Nephron progenitor cell (in vitro differentiated cells): ENCODE results near the gene KRT13.

Experiments
- DNase-seq: peaks from one replicate; pipeline ENCODE4 v3.0.0; 2021
- H3K27ac Mint-ChIP-seq: 2 replicates; pipeline ENCODE4 v1.8.0; 2021; ENCODE audit warnings: mild to moderate bottlenecking, moderate library complexity, mixed read lengths
- H3K27me3 Mint-ChIP-seq: 2 replicates; pipeline ENCODE4 v1.8.0; 2021; ENCODE audit warnings: mild to moderate bottlenecking, low read depth, mixed read lengths; ENCODE audit not compliant: poor library complexity
- H3K36me3 Mint-ChIP-seq: 2 replicates; pipeline ENCODE4 v1.8.0; 2021; ENCODE audit warnings: low read depth, mixed read lengths
- H3K4me1 Mint-ChIP-seq: 2 replicates; pipeline ENCODE4 v1.8.0; 2021; ENCODE audit warnings: mixed read lengths
- H3K4me3 Mint-ChIP-seq: 2 replicates; pipeline ENCODE4 v1.8.0; 2021; ENCODE audit warnings: mild to moderate bottlenecking, moderate library complexity, mixed read lengths
- H3K9me3 Mint-ChIP-seq: 2 replicates; pipeline ENCODE4 v1.8.0; 2021; ENCODE audit warnings: mild to moderate bottlenecking, moderate library complexity, mixed read lengths
- TF ChIP-seq, protein P1 (sequence below): fragments of 200-600 bp; sonication (generic); IDR thresholded peaks from 2 replicates; pipeline ENCODE4 v1.5.0; 2021; ENCODE audit warnings: antibody characterized with exemption

KRT13 gene

DNA sequence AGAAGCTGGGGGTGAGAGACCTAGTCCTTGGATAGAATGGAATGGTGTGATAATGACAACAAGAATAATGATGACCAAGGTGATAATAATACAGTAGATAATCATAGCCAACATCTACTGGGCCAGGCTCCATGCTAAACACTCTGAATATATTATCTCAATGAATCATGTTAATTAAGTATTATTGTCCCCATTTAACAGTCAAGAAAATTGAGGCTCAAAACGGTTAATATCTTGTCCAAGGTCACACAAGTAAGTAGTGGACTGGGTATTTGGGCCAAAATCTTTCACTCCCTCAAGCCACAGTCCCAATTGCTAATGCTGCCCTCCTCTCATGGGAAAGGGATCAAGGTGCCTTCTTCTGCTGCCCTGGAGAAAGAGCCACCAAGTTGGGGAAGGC is 26.6 kb upstream of the KRT13 start:
- H3K27ac Mint-ChIP-seq, result no peak overlapping the region
- peaks cover 15% of the 10 kb centered on the region for H3K27me3 Mint-ChIP-seq
- no peaks in the 10 kb centered on the region for H3K9me3 Mint-ChIP-seq
- H3K4me1 Mint-ChIP-seq, result peaks cover 48% of the 10 kb centered on the region
- no peak overlapping the region for H3K4me3 Mint-ChIP-seq
- peaks cover 1% of the 10 kb centered on the region for H3K36me3 Mint-ChIP-seq
- TF ChIP-seq, protein P1, sequence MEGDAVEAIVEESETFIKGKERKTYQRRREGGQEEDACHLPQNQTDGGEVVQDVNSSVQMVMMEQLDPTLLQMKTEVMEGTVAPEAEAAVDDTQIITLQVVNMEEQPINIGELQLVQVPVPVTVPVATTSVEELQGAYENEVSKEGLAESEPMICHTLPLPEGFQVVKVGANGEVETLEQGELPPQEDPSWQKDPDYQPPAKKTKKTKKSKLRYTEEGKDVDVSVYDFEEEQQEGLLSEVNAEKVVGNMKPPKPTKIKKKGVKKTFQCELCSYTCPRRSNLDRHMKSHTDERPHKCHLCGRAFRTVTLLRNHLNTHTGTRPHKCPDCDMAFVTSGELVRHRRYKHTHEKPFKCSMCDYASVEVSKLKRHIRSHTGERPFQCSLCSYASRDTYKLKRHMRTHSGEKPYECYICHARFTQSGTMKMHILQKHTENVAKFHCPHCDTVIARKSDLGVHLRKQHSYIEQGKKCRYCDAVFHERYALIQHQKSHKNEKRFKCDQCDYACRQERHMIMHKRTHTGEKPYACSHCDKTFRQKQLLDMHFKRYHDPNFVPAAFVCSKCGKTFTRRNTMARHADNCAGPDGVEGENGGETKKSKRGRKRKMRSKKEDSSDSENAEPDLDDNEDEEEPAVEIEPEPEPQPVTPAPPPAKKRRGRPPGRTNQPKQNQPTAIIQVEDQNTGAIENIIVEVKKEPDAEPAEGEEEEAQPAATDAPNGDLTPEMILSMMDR, result no peak
- no peak for DNase-seq

DNA sequence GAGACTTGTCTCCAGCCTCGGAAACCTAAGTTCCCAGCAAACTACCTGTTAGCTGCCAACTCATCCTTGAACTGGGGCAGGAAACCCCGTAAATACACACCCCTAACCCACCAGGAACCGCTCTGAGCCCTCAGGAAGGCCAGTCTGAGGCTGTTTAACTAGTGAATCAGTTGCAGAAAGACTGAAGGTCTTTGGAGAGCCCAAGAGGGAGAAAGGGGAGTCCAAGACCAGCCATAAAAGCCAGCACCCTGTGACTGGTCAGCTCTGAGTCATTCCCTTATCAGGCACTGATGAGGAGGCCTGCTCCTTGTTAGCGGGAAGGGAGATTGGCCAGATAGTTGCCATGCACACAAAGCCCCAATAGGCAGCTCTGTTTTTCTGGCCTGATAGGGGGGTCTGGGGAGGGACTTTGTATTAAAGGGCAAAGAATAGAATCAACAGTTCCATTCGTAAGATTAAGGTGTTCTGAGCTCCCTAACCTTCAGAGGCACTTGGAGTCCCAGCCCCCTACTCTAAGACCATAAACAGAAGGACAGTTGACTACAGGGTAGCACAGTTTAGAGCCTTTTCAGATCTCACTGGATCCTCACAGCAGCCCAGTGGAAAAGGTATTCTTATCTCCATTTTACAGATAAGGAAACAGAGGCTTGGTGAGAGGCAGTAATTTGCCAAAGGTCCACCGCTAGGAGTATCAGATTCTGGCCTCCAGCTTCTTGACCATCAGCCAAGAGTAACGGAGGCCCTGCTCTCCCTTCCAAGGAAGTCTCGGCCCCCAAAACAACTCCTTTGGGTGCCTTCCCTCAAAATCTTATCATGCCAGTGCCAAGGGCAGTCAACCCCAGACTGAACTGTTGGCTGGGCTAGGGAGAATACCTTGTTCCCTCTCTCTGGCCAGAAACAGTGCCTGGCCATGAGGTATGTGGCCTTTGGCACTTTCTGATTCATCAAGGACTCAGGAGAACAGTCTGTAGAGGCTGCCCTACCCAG is 24.9 kb upstream of the KRT13 start:
- Mint-ChIP-seq H3K27me3 (peaks cover 21% of the 10 kb centered on the region), H3K9me3 (no peaks in the 10 kb centered on the region), H3K4me1 (peaks cover 43% of the 10 kb centered on the region), H3K4me3 (no peak overlapping the region), H3K36me3 (peaks cover 9% of the 10 kb centered on the region), H3K27ac (peak overlapping the region; percentile 39)
- TF ChIP-seq, protein P1, result no peak
- DNase-seq, result no peak

DNA sequence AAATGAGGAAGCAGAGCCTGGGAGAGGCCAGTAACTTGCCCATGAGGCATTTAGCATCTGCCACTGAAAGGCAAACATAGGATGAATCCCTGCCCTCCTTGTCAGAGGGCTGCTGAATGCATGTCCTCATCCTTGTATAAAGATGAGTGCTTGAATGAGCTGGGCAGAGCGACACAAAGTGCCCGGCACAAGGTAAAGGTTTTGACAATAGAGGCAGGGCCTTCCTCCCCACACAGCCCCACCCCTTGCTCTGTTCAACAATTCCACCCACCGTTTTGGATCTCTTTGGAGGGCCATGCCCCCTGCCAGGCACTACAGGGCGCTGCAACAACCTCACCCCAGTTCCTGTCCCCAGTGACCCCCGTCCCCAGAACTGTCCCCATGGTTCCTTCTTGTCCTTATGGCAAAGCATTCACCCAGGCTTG is 24.1 kb upstream of the KRT13 start:
- peaks cover 21% of the 10 kb centered on the region for H3K27me3 Mint-ChIP-seq
- H3K9me3 Mint-ChIP-seq, result no peaks in the 10 kb centered on the region
- TF ChIP-seq, protein P1, result no peak
- H3K4me1 Mint-ChIP-seq, result peaks cover 44% of the 10 kb centered on the region
- DNase-seq, result no peak
- peaks cover 15% of the 10 kb centered on the region for H3K36me3 Mint-ChIP-seq
- no peak overlapping the region for H3K27ac Mint-ChIP-seq
- H3K4me3 Mint-ChIP-seq, result peak overlapping the region; percentile 85

DNA sequence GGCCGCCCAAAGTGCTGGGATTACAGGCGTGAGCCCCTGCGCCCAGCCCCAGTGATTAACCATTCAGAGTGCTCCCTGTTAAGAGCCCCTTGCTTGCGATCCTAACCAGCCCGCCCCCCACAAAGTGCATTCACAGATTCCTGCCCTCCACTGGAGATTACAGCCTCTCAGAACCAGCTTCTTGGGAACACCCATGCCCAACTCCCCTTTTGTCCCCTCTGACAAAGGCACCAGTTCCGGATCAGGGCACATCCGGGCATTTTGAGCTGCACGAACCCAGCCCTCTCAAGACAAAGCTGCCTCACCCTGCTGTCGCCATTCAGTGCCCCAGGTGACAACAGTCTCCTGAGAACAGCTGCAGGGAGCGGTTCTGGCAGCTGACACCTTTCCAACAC is 23.5 kb upstream of the KRT13 start:
- Mint-ChIP-seq H3K4me1 (peaks cover 49% of the 10 kb centered on the region), H3K27me3 (peaks cover 21% of the 10 kb centered on the region)
- DNase-seq, result no peak

DNA sequence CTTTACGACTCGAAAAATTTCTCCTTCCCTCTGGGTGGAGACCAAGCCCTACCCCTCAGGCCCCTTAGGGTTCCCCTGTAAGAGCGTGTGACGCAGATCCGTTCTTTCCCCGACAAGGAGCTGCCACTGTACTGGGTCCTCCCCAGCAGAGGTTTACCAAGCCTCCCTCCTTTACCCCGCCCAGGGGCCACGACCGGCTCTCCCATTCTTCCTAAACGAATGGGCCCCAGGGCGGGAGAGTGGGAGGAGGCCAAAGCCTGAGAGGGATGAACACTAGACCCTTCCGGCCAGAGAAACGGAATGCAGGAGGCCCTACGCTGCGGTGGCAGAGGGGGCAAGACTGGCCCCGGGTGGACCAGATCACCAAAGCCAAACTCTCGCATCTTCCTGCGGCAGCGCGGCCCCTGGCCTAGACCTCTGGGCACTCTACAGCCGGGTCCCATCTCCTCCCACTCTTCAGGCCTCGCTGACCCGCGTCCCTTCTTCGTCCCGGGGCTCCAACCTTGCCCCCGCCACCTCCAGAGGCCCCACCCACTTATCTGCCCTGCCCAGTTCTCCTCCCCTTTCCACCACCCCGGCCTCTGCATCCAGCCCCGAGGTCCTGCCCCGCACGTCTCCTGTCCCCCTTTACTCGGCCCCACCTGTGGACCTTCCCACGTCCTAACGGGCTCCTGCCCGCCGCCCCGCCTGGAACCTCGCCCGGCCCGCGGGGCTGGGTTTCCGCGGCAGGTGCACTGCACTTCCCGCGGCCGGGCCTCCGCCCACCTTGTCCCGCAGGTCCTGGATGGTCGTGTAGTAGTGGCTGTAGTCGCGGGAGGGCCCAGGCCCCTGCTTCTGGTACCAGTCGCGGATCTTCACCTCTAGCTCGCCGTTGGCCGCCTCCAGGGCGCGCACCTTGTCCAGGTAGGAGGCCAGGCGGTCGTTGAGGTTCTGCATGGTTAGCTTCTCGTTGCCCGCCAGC is 21.9 kb upstream of the KRT13 start:
- peaks cover 21% of the 10 kb centered on the region for H3K27me3 Mint-ChIP-seq
- TF ChIP-seq, protein P1, result no peak
- H3K36me3 Mint-ChIP-seq, result peaks cover 19% of the 10 kb centered on the region
- no peak overlapping the region for H3K27ac Mint-ChIP-seq
- DNase-seq, result peak; percentile 55
- no peaks in the 10 kb centered on the region for H3K9me3 Mint-ChIP-seq
- peak overlapping the region; percentile 85 for H3K4me3 Mint-ChIP-seq
- peaks cover 60% of the 10 kb centered on the region for H3K4me1 Mint-ChIP-seq

More for the DNA sequence above, 23.5 kb upstream of the KRT13 start:
- TF ChIP-seq, protein P1, result no peak
- Mint-ChIP-seq H3K9me3 (no peaks in the 10 kb centered on the region), H3K4me3 (peak overlapping the region; percentile 85), H3K27ac (no peak overlapping the region), H3K36me3 (peaks cover 19% of the 10 kb centered on the region)
